IPS-15b (cell line): ENCODE data around the gene MYO7A.

Experiments used
- H3K27me3 ChIP-seq: one replicate; pipeline ENCODE4 v1.6.1; 2013; ENCODE audit warnings: low read length; ENCODE audit not compliant: control insufficient read depth, insufficient read depth
- H3K36me3 ChIP-seq: one replicate; pipeline ENCODE4 v1.6.1; 2013; ENCODE audit warnings: low read length; ENCODE audit not compliant: control insufficient read depth, insufficient read depth
- H3K4me1 ChIP-seq: one replicate; pipeline ENCODE4 v1.6.1; 2013; ENCODE audit warnings: mild to moderate bottlenecking, low read length; ENCODE audit not compliant: control insufficient read depth, insufficient read depth
- H3K4me3 ChIP-seq: one replicate; pipeline ENCODE4 v1.5.1; 2013; ENCODE audit warnings: low read depth, low read length
- H3K9ac ChIP-seq: one replicate; pipeline ENCODE4 v1.6.1; 2013; ENCODE audit warnings: low read depth, mild to moderate bottlenecking, low read length
- H3K9me3 ChIP-seq: one replicate; pipeline ENCODE4 v1.6.1; 2013; ENCODE audit warnings: mild to moderate bottlenecking, low read length; ENCODE audit not compliant: control insufficient read depth, insufficient read depth

Gene MYO7A

GRCh38 chr11:77126156-77126775, 1.8 kb upstream of the MYO7A start:
- no peaks in the 10 kb centered on the region for H3K27me3 ChIP-seq
- H3K9ac ChIP-seq = no peak overlapping the region
- peak overlapping the region; percentile 53 for H3K4me3 ChIP-seq

GRCh38 chr11:77126861-77127234, 1.2 kb upstream of the MYO7A start:
- H3K4me1 ChIP-seq = peaks cover 3% of the 10 kb centered on the region
- H3K9me3 ChIP-seq = no peaks in the 10 kb centered on the region
- no peaks in the 10 kb centered on the region for H3K36me3 ChIP-seq
- H3K27me3 ChIP-seq = no peaks in the 10 kb centered on the region
- H3K4me3 ChIP-seq = peak overlapping the region; percentile 53
- H3K9ac ChIP-seq = peak overlapping the region; percentile 24

More at GRCh38 chr11:77126156-77126775, 1.8 kb upstream of the MYO7A start:
- no peaks in the 10 kb centered on the region for H3K9me3 ChIP-seq
- H3K36me3 ChIP-seq = peaks cover under 1% of the 10 kb centered on the region
- peaks cover 3% of the 10 kb centered on the region for H3K4me1 ChIP-seq

GRCh38 chr11:77127235-77127911, 673 bp upstream of the MYO7A start:
- Histone ChIP-seq H3K27me3 (no peaks in the 10 kb centered on the region), H3K36me3 (no peaks in the 10 kb centered on the region), H3K4me3 (peak overlapping the region; percentile 53), H3K4me1 (peaks cover 3% of the 10 kb centered on the region), H3K9me3 (no peaks in the 10 kb centered on the region), H3K9ac (peak overlapping the region; percentile 47)

- Histone ChIP-seq H3K4me1 (peaks cover 3% of the 10 kb centered on the region), H3K27me3 (no peaks in the 10 kb centered on the region), H3K9me3 (no peaks in the 10 kb centered on the region), H3K36me3 (no peaks in the 10 kb centered on the region), H3K9ac (no peak overlapping the region), H3K4me3 (no peak overlapping the region)
These were observed 1.2 kb downstream of the MYO7A start for GRCh38 chr11:77129069-77129841.

- Histone ChIP-seq H3K4me1 (peaks cover 3% of the 10 kb centered on the region), H3K27me3 (no peaks in the 10 kb centered on the region), H3K9me3 (no peaks in the 10 kb centered on the region), H3K9ac (no peak overlapping the region), H3K36me3 (no peaks in the 10 kb centered on the region), H3K4me3 (no peak overlapping the region)
These were observed 2.1 kb downstream of the MYO7A start for GRCh38 chr11:77129842-77130756.

GRCh38 chr11:77130763-77131513, 2.9 kb downstream of the MYO7A start:
- H3K9ac ChIP-seq = no peak overlapping the region
- H3K4me1 ChIP-seq = peaks cover 3% of the 10 kb centered on the region
- no peaks in the 10 kb centered on the region for H3K36me3 ChIP-seq
- no peaks in the 10 kb centered on the region for H3K27me3 ChIP-seq
- no peaks in the 10 kb centered on the region for H3K9me3 ChIP-seq
- no peak overlapping the region for H3K4me3 ChIP-seq

- no peaks in the 10 kb centered on the region for H3K36me3 ChIP-seq
- H3K9me3 ChIP-seq = no peaks in the 10 kb centered on the region
- H3K27me3 ChIP-seq = no peaks in the 10 kb centered on the region
- no peak overlapping the region for H3K9ac ChIP-seq
- no peak overlapping the region for H3K4me3 ChIP-seq
- peaks cover 3% of the 10 kb centered on the region for H3K4me1 ChIP-seq
These were observed 3.5 kb downstream of the MYO7A start for GRCh38 chr11:77131560-77131959.

- Histone ChIP-seq H3K9me3 (no peaks in the 10 kb centered on the region), H3K4me3 (no peak overlapping the region), H3K4me1 (peaks cover 3% of the 10 kb centered on the region), H3K36me3 (no peaks in the 10 kb centered on the region), H3K9ac (no peak overlapping the region), H3K27me3 (no peaks in the 10 kb centered on the region)
These were observed 7.0 kb downstream of the MYO7A start for GRCh38 chr11:77135069-77135468.

GRCh38 chr11:77136074-77136473, 8.0 kb downstream of the MYO7A start:
- Histone ChIP-seq H3K9me3 (no peaks in the 10 kb centered on the region), H3K4me3 (no peak overlapping the region), H3K36me3 (no peaks in the 10 kb centered on the region), H3K9ac (no peak overlapping the region), H3K4me1 (peaks cover 5% of the 10 kb centered on the region), H3K27me3 (no peaks in the 10 kb centered on the region)

GRCh38 chr11:77136784-77137420, 8.9 kb downstream of the MYO7A start:
- H3K4me3 ChIP-seq = no peak overlapping the region
- H3K36me3 ChIP-seq = no peaks in the 10 kb centered on the region
- H3K4me1 ChIP-seq = peaks cover 5% of the 10 kb centered on the region
- no peak overlapping the region for H3K9ac ChIP-seq
- no peaks in the 10 kb centered on the region for H3K27me3 ChIP-seq
- H3K9me3 ChIP-seq = no peaks in the 10 kb centered on the region
